Stimulated activated naive CD8-positive, alpha-beta T cell treated with anti-CD3 and anti-CD28 coated beads, Interleukin-15, Interleukin-2, amounts not matched to agents 100 ng/mL and 50 ng/mL, for 24 hours (primary cell): ENCODE measurements around the gene DNASE1L2.
"Not testable (repeated sequence)": the region's sequence is repeated elsewhere in the genome, so short reads cannot be mapped to it uniquely, and the experiment has no call there.

Source experiments
- H3K27ac Mint-ChIP-seq: one replicate; pipeline ENCODE4 v1.8.0; 2021; ENCODE audit warnings: mild to moderate bottlenecking, mixed read lengths
- H3K27me3 Mint-ChIP-seq: one replicate; pipeline ENCODE4 v1.8.0; 2021; ENCODE audit warnings: mixed read lengths
- H3K36me3 Mint-ChIP-seq: one replicate; pipeline ENCODE4 v1.8.0; 2021; ENCODE audit warnings: low read depth, mixed read lengths
- H3K4me1 Mint-ChIP-seq: one replicate; pipeline ENCODE4 v1.8.0; 2021; ENCODE audit warnings: low read depth, mixed read lengths
- H3K4me3 Mint-ChIP-seq: one replicate; pipeline ENCODE4 v1.8.0; 2021; ENCODE audit warnings: mild to moderate bottlenecking, mixed read lengths
- H3K9me3 Mint-ChIP-seq: one replicate; pipeline ENCODE4 v1.8.0; 2021; ENCODE audit warnings: mixed read lengths

Gene DNASE1L2

DNA sequence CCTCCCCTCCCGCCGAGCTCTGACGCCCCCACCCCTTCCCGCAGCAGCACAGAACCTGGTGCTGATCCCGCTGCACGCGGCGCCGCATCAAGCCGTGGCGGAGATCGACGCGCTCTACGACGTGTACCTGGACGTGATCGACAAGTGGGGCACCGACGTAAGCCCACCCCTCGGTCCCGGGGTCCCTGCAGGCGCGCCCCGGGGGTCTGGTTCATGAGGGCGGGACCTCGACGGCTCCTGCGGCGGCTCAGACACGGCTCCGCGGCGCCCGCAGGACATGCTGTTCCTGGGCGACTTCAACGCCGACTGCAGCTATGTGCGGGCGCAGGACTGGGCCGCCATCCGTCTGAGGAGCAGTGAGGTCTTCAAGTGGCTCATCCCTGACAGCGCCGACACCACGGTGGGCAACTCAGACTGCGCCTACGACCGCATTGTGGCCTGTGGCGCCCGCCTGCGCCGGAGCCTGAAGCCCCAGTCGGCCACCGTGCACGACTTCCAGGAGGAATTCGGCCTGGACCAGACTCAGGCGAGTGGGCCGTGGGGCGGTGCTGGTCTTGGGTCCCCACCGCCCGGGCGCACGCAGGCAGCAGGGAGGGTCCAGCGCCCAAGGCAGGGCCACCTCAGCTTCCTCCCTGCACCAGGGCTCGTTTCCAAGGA lies 1.4 kb downstream of the DNASE1L2 start:
- Mint-ChIP-seq H3K4me3 (no peak overlapping the region), H3K27me3 (peaks cover 2% of the 10 kb centered on the region), H3K27ac (no peak overlapping the region), H3K9me3 (no peaks in the 10 kb centered on the region), H3K36me3 (peaks cover 12% of the 10 kb centered on the region), H3K4me1 (no peaks in the 10 kb centered on the region)

DNA sequence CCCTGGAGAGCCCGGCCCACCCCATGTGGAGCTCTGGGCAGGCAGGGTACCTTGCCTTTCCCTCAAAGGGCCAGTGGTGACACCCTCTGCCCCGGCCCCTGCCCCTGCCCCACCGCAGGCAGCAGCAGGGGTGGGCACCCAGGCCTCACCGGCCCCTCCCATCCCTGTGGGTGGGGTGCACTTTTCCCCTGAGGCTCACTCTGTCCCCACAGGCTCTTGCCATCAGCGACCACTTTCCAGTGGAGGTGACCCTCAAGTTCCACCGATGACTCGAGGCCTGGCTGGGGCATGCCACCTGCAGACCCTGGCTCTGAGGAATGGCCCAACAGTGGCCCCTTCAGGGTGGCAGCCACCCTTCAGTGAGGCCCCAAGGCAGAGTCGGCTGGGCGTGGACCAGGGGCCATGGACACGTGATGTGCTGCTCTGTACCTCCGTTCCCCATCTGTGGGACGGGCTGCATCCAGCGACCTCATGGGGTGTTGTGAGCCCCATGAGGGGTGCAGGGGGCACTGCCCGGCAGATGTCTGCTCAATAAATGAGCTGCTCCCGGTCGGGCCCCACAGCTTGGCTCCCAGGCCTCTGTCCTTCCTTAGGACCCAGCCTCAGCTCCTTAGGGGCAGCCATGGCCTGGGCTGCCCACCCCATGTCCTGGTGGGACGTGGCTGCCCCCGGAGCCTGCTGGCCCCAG lies 2.0 kb downstream of the DNASE1L2 start:
- no peaks in the 10 kb centered on the region for H3K9me3 Mint-ChIP-seq
- no peak overlapping the region for H3K4me3 Mint-ChIP-seq
- peaks cover 13% of the 10 kb centered on the region for H3K36me3 Mint-ChIP-seq
- no peaks in the 10 kb centered on the region for H3K4me1 Mint-ChIP-seq
- peaks cover 2% of the 10 kb centered on the region for H3K27me3 Mint-ChIP-seq
- H3K27ac Mint-ChIP-seq: no peak overlapping the region

DNA sequence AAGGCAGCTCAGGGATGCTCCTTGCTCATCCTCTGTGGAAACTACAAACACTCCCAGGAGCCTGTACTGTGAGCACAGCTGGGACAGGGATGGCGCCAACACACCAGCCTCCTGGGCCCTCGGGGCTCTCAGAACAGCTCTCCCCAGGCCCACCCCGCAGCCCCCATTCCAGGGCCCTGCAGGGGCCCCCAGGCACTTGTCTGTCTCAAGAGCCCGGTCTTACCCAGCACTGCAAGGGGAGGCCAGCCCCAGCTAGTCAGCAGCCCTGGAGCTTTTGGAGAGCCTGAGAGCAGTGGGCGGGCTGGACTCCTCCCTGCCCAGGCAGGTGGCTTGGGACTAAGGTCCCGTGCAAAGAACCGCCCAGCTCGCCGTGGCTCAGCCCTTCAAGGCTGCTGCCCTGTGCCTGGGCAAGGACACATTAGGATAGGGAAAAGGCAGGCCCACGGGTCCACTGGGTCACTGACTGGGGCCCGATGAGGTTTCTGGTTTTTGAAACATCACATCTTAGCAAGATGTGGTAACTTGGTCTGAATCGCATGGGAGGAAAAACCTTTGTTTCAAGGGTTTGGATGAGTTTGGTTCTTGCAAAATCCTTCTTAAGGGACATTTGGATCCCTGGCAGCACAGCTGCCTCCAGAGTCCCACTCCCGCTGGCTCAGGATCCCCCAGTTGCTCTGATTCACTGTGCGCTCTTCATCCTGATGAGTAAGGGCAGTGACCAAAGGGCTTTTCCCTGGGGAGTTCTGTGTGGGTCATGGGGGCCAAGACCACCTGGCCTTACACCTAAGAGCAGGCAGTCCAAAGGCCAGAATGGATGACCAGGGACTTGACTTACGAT lies 2.8 kb downstream of the DNASE1L2 start:
- H3K4me1 Mint-ChIP-seq: no peaks in the 10 kb centered on the region

DNA sequence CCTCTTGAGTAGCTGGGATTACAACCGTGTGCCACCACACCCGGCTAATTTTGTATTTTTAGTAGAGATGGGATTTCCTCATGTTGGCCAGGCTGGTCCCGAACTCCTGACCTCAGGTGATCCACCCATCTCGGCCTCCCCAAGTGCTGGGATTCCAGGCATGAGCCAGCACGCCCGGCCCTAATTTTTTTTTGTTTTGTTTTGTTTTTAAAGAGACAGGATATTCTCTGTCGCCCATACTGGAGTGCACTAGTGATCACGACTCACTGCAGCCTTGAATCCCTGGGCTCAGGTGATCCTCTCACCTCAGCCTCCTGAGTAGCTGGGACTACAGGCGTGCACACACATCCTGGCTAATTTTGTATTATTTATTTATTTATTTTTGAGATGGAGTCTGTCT lies 4.1 kb downstream of the DNASE1L2 start:
- not testable (repeated sequence) for H3K27ac Mint-ChIP-seq, H3K4me3 Mint-ChIP-seq, H3K4me1 Mint-ChIP-seq, H3K27me3 Mint-ChIP-seq, H3K9me3 Mint-ChIP-seq
- H3K36me3 Mint-ChIP-seq: peaks cover 15% of the 10 kb centered on the region

More for the DNA sequence above, 2.8 kb downstream of the DNASE1L2 start:
- no peak overlapping the region for H3K27ac Mint-ChIP-seq
- no peaks in the 10 kb centered on the region for H3K9me3 Mint-ChIP-seq
- H3K27me3 Mint-ChIP-seq: peaks cover 2% of the 10 kb centered on the region
- peaks cover 16% of the 10 kb centered on the region for H3K36me3 Mint-ChIP-seq
- no peak overlapping the region for H3K4me3 Mint-ChIP-seq

DNA sequence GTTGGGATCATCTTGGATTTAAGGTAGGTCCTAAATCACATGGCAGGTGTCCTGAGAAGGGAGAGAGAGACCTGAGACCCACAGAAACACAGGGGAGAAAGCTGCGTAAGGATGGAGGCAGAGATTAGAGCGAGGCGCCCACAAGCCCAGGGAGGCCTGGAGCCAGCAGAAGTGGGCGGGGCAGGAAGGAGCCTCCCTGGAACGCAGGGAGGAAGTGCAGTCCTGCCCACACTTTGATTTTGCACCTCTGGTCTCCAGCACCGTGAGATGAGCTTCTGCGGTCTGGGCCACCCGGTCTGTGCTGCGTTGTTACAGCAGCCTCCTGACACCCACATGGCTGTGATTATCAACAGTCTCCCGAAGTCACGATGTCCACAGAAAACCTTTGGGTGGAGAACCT lies 6.4 kb downstream of the DNASE1L2 start:
- no peaks in the 10 kb centered on the region for H3K9me3 Mint-ChIP-seq
- H3K4me1 Mint-ChIP-seq: no peaks in the 10 kb centered on the region
- H3K27me3 Mint-ChIP-seq: no peaks in the 10 kb centered on the region
- peaks cover 22% of the 10 kb centered on the region for H3K36me3 Mint-ChIP-seq
- H3K27ac Mint-ChIP-seq: no peak overlapping the region
- H3K4me3 Mint-ChIP-seq: no peak overlapping the region

DNA sequence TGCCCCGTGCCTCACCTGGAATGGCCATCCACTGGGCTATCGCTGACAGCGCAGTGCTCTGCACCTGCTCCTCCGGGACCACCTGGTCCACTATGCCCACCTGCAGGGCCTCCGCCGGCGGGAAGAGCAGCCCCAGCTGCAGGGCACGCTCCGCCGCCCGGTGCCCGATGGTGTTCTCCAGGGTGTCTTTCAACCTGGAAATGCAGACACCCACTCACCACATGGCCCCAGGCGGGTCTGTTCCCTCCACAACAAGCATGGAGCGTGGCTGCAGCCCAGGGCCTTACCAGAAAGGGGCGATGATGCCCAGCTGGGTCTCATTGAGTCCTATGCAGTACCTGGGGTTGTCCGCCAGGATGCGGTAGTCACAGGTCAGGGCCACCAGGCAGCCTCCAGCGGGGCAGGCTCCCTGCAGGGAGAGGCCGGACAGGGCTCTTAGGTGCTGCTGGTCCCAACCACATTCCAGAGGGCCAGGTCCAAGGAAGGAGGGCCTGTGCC lies 6.8 kb downstream of the DNASE1L2 start:
- H3K27ac Mint-ChIP-seq: no peak overlapping the region
- H3K27me3 Mint-ChIP-seq: no peaks in the 10 kb centered on the region
- peaks cover 24% of the 10 kb centered on the region for H3K36me3 Mint-ChIP-seq
- no peaks in the 10 kb centered on the region for H3K4me1 Mint-ChIP-seq
- no peak overlapping the region for H3K4me3 Mint-ChIP-seq
- no peaks in the 10 kb centered on the region for H3K9me3 Mint-ChIP-seq

DNA sequence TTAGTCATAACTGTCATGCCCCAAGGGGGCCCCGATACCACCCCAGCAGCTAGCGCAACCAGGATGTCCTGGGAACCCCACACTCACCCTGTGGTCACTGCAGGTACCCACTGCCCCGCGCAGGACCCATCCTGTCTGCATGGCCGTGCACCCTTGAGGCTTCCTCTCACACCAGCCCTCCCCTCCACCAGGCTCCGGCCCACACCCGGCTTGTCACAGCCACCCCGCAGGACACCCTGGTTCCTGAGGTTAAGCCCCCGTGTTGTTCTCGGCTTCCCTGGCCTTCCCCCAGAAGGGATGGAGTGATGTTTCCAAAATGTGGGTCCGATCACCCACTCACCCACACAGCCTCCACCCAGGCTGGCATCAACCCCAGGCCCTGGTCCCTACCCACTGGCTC lies 7.5 kb downstream of the DNASE1L2 start:
- no peaks in the 10 kb centered on the region for H3K9me3 Mint-ChIP-seq

DNA sequence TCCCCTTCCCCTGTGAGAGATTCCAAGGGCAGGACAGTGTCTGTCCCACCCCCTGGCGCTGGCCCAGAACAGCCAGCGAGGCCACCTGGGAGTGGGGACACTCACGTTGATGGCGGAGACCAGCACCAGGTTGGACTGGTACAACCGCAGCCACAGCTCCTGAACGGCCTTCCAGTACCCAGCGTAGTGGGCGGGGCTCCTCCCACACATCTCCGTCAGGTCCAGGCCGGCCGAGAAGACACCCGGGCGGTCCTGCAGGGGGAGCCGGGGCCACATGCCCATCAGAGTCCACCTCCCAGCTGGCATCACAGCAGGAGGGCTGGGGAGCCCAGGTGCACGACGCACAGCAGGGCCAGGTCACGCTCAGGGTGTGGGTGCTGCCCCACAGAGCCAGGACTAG lies 8.1 kb downstream of the DNASE1L2 start:
- Mint-ChIP-seq H3K27me3 (no peaks in the 10 kb centered on the region), H3K9me3 (no peaks in the 10 kb centered on the region), H3K27ac (no peak overlapping the region), H3K36me3 (peaks cover 24% of the 10 kb centered on the region), H3K4me3 (no peak overlapping the region), H3K4me1 (no peaks in the 10 kb centered on the region)

More for the DNA sequence above, 7.5 kb downstream of the DNASE1L2 start:
- Mint-ChIP-seq H3K36me3 (peaks cover 24% of the 10 kb centered on the region), H3K27me3 (no peaks in the 10 kb centered on the region), H3K27ac (no peak overlapping the region), H3K4me3 (no peak overlapping the region), H3K4me1 (no peaks in the 10 kb centered on the region)

DNA sequence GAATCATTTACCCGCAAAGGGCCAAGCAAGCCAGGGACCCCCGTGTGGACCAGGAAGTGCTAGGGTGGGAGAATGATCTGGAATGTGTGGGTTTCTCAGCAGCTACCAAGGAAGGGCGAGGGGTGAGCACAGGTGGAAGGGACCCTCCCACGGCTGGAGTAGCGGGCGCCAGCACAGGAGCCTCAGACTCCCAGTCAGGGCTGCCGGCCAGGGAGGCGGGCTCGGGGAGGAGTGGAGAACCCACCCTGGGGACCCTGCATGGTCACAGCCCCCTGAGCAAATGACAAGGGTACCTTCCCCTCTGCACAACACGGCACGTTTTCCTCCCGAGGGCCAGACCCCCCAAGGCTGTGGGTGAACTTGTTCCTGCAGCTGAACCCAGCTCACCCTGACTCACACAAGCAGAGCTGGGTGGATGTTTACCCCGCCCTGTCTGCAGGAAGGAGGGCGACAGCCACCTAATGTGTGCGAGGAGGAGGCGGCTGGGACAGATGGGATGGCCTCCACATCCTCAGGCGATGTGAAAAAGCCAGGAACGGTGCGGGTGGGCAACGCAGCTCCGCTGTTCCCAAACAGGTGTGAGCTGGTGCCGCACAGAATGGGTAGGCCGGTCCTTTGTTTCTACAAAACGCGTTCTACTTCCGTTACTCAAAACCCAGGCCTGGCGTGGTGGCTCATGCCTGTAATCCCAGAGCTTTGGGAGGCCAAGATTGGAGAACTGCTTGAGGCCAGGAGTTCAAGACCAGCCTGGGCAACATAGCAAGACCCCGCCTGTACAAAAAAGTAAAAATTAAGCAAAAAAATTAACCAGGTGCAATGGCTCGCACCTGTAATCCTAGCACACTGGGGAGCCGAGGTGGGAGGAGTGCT lies 8.9 kb downstream of the DNASE1L2 start:
- Mint-ChIP-seq H3K9me3 (no peaks in the 10 kb centered on the region), H3K36me3 (peaks cover 24% of the 10 kb centered on the region), H3K4me3 (no peak overlapping the region), H3K4me1 (peaks cover 3% of the 10 kb centered on the region), H3K27me3 (no peaks in the 10 kb centered on the region), H3K27ac (no peak overlapping the region)

DNA sequence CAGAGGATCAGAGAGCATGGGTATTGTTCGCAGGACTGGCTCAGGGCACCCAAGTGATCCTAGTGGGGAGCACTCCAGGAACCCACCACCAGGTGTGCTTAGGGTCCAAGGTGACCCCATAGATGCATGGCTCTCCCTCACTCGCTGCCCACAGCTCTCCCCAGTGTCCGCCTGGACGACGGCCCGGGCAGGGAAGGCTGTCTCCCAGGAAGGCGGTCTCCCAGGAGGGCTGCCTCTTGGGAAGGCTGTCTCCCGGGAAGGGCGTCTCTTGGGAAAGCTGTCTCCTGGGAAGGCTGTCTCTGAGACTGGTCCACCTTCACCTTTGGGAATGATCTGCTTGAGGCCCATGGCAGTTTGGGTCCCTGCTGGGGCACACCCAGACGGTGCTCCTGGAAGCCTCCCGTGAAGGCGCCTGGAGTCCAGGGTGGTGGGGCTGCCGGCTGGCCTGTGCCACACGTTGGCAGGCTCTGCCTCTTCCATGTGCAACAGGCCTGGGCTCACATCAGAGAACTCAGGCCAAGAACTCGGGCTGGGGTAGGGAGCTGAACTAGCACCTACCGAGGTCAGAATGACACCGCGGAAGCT lies 10.1 kb downstream of the DNASE1L2 start:
- no peaks in the 10 kb centered on the region for H3K9me3 Mint-ChIP-seq
- no peak overlapping the region for H3K27ac Mint-ChIP-seq
- H3K4me1 Mint-ChIP-seq: peaks cover 10% of the 10 kb centered on the region
- H3K4me3 Mint-ChIP-seq: no peak overlapping the region
- peaks cover 24% of the 10 kb centered on the region for H3K36me3 Mint-ChIP-seq
- H3K27me3 Mint-ChIP-seq: no peaks in the 10 kb centered on the region

DNA sequence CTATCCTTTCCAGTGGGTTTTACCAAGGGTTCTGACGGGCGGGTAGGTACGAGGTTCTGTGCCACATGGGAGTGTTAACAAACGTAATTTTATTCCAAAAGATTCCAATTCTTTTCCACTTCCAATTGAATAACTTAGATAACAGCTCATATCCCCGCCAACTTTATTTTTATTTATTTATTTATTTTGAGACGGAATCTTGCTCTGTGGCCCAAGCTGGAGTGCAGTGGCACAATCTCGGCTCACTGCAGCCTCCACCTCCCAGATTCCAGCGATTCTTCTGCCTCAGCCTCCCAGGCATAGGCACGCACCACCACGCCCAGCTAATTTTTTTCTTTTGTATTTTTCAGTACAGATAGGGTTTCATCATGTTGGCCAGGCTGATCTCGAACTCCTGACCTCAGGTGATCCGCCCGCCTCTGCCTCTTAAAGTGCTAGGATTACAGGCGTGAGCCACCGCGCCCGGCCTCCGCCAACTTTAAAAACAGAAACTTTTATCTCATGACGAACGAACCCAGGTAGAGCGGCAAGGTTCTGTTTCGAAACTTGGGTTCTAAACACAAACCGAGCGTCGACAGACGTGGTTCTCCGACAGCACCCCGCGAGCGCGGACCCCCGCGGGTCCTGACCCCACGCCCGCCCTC lies 14.5 kb downstream of the DNASE1L2 start:
- peaks cover 26% of the 10 kb centered on the region for H3K4me1 Mint-ChIP-seq
- no peaks in the 10 kb centered on the region for H3K9me3 Mint-ChIP-seq
- peak overlapping the region; percentile 89 for H3K4me3 Mint-ChIP-seq
- peaks cover 29% of the 10 kb centered on the region for H3K36me3 Mint-ChIP-seq
- H3K27ac Mint-ChIP-seq: peak overlapping the region; percentile 84
- H3K27me3 Mint-ChIP-seq: no peaks in the 10 kb centered on the region

DNA sequence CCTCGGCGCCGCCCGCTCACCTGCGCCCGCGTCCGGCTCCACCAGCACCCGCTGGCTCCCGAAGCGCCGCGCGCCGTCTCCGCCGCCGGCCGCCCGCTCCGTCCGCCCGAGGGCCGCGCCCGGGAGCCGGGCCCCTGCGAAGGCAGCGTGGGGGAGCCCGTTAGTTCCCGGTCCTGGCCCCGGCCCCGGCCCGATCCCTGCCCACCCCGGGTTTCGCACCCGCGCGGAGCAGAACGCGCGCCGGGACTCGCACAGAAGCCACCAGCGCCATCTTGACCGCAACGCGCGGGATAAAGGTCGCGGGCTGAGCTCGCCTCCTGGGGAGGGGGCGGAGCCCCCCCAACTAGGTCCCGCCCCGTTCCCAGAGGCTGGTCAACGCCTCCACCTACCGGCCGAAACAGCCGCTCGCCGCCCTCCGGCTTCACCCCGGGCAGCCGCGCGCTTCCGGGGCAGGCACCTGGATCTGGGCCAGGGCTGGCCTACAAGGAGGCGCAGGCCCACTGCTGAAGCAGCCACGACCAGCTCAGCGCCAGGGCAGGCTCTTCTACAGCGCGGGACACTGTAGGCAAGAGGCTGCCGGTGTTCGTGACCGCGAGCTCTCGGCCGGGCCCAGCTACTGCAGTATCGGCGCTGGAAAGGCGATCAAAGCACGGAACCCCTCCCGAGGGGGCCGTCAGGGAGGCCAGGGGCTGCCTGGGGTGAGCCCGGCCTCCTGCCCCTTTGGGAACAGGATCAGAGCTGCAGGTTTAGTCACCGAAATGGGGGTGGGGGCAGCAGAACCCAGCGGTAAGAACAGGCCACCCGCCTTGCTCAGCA lies 15.3 kb downstream of the DNASE1L2 start, which contains the start of gene ECI1:
Gene ECI1, minus strand, starts transcription at position 292 of the 816 bp plus-strand sequence. Its CDS starts 21 bp downstream, at position 271.
- Mint-ChIP-seq H3K36me3 (peaks cover 33% of the 10 kb centered on the region), H3K27me3 (no peaks in the 10 kb centered on the region), H3K4me3 (peak within 1 kb of the TSS; percentile 89), H3K4me1 (peaks cover 26% of the 10 kb centered on the region), H3K27ac (peak within 1 kb of the TSS; percentile 84), H3K9me3 (no peaks in the 10 kb centered on the region)

DNA sequence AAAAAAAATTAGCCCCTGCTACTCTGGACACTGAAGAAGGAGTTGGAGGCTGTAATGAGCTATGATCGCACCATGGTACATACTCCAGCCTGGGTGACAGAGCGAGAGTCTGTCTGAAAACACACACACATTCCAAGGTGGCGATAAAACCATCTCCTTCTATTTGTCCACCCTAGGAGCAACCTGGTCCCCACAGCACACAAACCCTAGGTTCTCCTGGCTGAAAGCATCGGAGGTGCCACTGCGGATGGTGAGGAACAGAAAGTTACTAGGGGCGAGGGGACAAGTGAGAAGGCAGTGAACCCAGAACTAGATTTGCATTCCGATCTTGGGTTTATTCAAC lies 16.5 kb downstream of the DNASE1L2 start:
- peaks cover 43% of the 10 kb centered on the region for H3K36me3 Mint-ChIP-seq
- H3K9me3 Mint-ChIP-seq: no peaks in the 10 kb centered on the region
- H3K4me3 Mint-ChIP-seq: no peak overlapping the region
- H3K27me3 Mint-ChIP-seq: no peaks in the 10 kb centered on the region
- peaks cover 26% of the 10 kb centered on the region for H3K4me1 Mint-ChIP-seq
- no peak overlapping the region for H3K27ac Mint-ChIP-seq
